MM.1S (cell line): Measurements from ENCODE around the gene GPA33.

ENCODE experiments used
- DNase-seq: peaks from one replicate; pipeline ENCODE4 v3.0.0-alpha.2; 2015
- H2AFZ ChIP-seq: fragments of 300-600 bp; sonication (generic); 2 replicates; pipeline ENCODE4 v1.6.0; 2016; ENCODE audit warnings: antibody characterized with exemption, low read length
- H3F3A ChIP-seq: fragments of 300-600 bp; sonication (generic); 2 replicates; pipeline ENCODE4 v1.6.1; 2016; ENCODE audit warnings: mild to moderate bottlenecking, antibody characterized with exemption, low read length, moderate library complexity, mixed read lengths; ENCODE audit not compliant: insufficient read depth
- H3K27ac ChIP-seq: fragments of 300-600 bp; sonication (generic); 2 replicates; pipeline ENCODE4 v1.5.1; 2016; ENCODE audit warnings: mild to moderate bottlenecking, low read length
- H3K27me3 ChIP-seq: fragments of 300-600 bp; sonication (generic); replicated peaks from 2 replicates; pipeline ENCODE4 v1.6.0; 2016; ENCODE audit warnings: low read length; ENCODE audit not compliant: insufficient read depth
- H3K36me3 ChIP-seq: fragments of 300-600 bp; sonication (generic); replicated peaks from 2 replicates; pipeline ENCODE4 v1.6.1; 2016; ENCODE audit warnings: mild to moderate bottlenecking, low read length, mixed read lengths; ENCODE audit not compliant: insufficient read depth
- H3K4me1 ChIP-seq: fragments of 300-600 bp; sonication (generic); 2 replicates; pipeline ENCODE4 v1.6.1; 2016; ENCODE audit warnings: low read length, mixed read lengths
- H3K4me2 ChIP-seq: fragments of 300-600 bp; sonication (generic); 2 replicates; pipeline ENCODE4 v1.6.0; 2016; ENCODE audit warnings: low read depth, low read length
- H3K4me3 ChIP-seq: fragments of 300-600 bp; sonication (generic); 2 replicates; pipeline ENCODE4 v1.5.1; 2016; ENCODE audit warnings: low read length, mixed read lengths
- H3K79me2 ChIP-seq: fragments of 300-600 bp; sonication (generic); 2 replicates; pipeline ENCODE4 v1.6.1; 2016; ENCODE audit warnings: mixed run types, low read length, mixed read lengths
- H3K9ac ChIP-seq: fragments of 300-600 bp; sonication (generic); 2 replicates; pipeline ENCODE4 v1.6.1; 2016; ENCODE audit warnings: low read length, mixed read lengths
- H3K9me2 ChIP-seq: fragments of 300-600 bp; sonication (generic); replicated peaks from 2 replicates; pipeline ENCODE4 v1.6.1; 2016; ENCODE audit warnings: mild to moderate bottlenecking, low read length, mixed read lengths; ENCODE audit not compliant: insufficient read depth
- H3K9me3 ChIP-seq: fragments of 300-600 bp; sonication (generic); replicated peaks from 2 replicates; pipeline ENCODE4 v1.6.1; 2016; ENCODE audit warnings: mild to moderate bottlenecking, low read length, mixed read lengths; ENCODE audit not compliant: insufficient read depth
- H4K20me1 ChIP-seq: fragments of 300-600 bp; sonication (generic); 2 replicates; pipeline ENCODE4 v1.6.1; 2016; ENCODE audit warnings: mild to moderate bottlenecking, low read length, moderate library complexity, mixed read lengths; ENCODE audit not compliant: insufficient read depth
- CTCF ChIP-seq: fragments of 300-600 bp; sonication (generic); IDR thresholded peaks from 2 replicates; pipeline ENCODE4 v1.5.1; 2016; ENCODE audit warnings: antibody characterized with exemption, low read length, mixed read lengths
- EZH2 ChIP-seq: fragments of 300-600 bp; sonication (generic); optimal IDR thresholded peaks from 2 replicates; pipeline ENCODE3; 2017; ENCODE audit warnings: low read depth, mild to moderate bottlenecking, antibody characterized with exemption, low read length, mixed read lengths
- EZH2phosphoT487 ChIP-seq: fragments of 300-600 bp; sonication (generic); IDR thresholded peaks from 2 replicates; pipeline ENCODE4 v1.6.1; 2018; ENCODE audit warnings: antibody characterized with exemption, low read length

The GPA33 gene

GRCh38 chr1:167052389-167052788, 37.8 kb downstream of the GPA33 start:
- H3K27ac ChIP-seq, result no peak overlapping the region
- H3K4me1 ChIP-seq, result no peaks in the 10 kb centered on the region
- no peaks in the 10 kb centered on the region for H3K9me2 ChIP-seq
- H3K27me3 ChIP-seq, result no peaks in the 10 kb centered on the region
- no peaks in the 10 kb centered on the region for H4K20me1 ChIP-seq
- H3K79me2 ChIP-seq, result no peaks in the 10 kb centered on the region
- DNase-seq, result no peak
- no peak overlapping the region for H2AFZ ChIP-seq
- H3F3A ChIP-seq, result peaks cover 5% of the 10 kb centered on the region; the same call in 1 of the 2 replicates
- TF ChIP-seq EZH2, result no peak
- TF ChIP-seq EZH2phosphoT487, result no peak
- peak; percentile 36 for TF ChIP-seq CTCF
- H3K4me3 ChIP-seq, result no peak overlapping the region
- H3K9me3 ChIP-seq, result no peaks in the 10 kb centered on the region
- no peaks in the 10 kb centered on the region for H3K36me3 ChIP-seq
- no peak overlapping the region for H3K9ac ChIP-seq
- no peak overlapping the region for H3K4me2 ChIP-seq

- no peak for DNase-seq
- Histone ChIP-seq H3K27me3 (no peaks in the 10 kb centered on the region), H3K36me3 (no peaks in the 10 kb centered on the region), H3K27ac (no peak overlapping the region), H3K9me3 (no peaks in the 10 kb centered on the region), H3K9ac (no peak overlapping the region), H4K20me1 (no peaks in the 10 kb centered on the region), H3K79me2 (no peaks in the 10 kb centered on the region), H3F3A (peaks cover 2% of the 10 kb centered on the region; the same call in 1 of the 2 replicates), H3K4me1 (no peaks in the 10 kb centered on the region), H3K9me2 (no peaks in the 10 kb centered on the region), H3K4me2 (no peak overlapping the region), H2AFZ (no peak overlapping the region), H3K4me3 (no peak overlapping the region)
- TF ChIP-seq EZH2phosphoT487 (no peak), EZH2 (no peak), CTCF (no peak)
Measured at GRCh38 chr1:167051907-167052306, 38.3 kb downstream of the GPA33 start.

- Histone ChIP-seq H3K27ac (peak overlapping the region; percentile 39; the same call in 1 of the 2 replicates), H3K79me2 (no peaks in the 10 kb centered on the region), H2AFZ (peak overlapping the region; percentile 77), H3K36me3 (no peaks in the 10 kb centered on the region), H3K9me3 (no peaks in the 10 kb centered on the region), H3K9ac (peak overlapping the region; percentile 31; the same call in 1 of the 2 replicates), H4K20me1 (no peaks in the 10 kb centered on the region), H3K4me3 (peak overlapping the region; percentile 72), H3K9me2 (no peaks in the 10 kb centered on the region), H3K27me3 (peaks cover 9% of the 10 kb centered on the region), H3K4me2 (peak overlapping the region; percentile 78), H3K4me1 (peaks cover 15% of the 10 kb centered on the region), H3F3A (peaks cover 15% of the 10 kb centered on the region)
- DNase-seq, result peak; percentile 97
- TF ChIP-seq CTCF (no peak), EZH2 (no peak), EZH2phosphoT487 (no peak)
Measured at GRCh38 chr1:167043752-167044488, 46.3 kb downstream of the GPA33 start.
